Erythroblast (primary cell): ENCODE measurements around the gene SIK2.
A peak's percentile ranks its signal among the peaks of the same experiment; 100 is the strongest.

Experiments
- DNase-seq, 2 experiments: peaks; one replicate each; lab custom pipeline; 2025; lab: John Stamatoyannopoulos, UW
- GATA1 ChIP-seq: IDR thresholded peaks from 2 replicates; pipeline ENCODE4 v1.6.1; 2011; ENCODE audit warnings: low read depth, mild to moderate bottlenecking, control low read depth, low read length, moderate library complexity
- POLR2A ChIP-seq: IDR thresholded peaks from 2 replicates; pipeline ENCODE4 v1.6.1; 2011; ENCODE audit warnings: mild to moderate bottlenecking, low read length

SIK2 gene

DNA sequence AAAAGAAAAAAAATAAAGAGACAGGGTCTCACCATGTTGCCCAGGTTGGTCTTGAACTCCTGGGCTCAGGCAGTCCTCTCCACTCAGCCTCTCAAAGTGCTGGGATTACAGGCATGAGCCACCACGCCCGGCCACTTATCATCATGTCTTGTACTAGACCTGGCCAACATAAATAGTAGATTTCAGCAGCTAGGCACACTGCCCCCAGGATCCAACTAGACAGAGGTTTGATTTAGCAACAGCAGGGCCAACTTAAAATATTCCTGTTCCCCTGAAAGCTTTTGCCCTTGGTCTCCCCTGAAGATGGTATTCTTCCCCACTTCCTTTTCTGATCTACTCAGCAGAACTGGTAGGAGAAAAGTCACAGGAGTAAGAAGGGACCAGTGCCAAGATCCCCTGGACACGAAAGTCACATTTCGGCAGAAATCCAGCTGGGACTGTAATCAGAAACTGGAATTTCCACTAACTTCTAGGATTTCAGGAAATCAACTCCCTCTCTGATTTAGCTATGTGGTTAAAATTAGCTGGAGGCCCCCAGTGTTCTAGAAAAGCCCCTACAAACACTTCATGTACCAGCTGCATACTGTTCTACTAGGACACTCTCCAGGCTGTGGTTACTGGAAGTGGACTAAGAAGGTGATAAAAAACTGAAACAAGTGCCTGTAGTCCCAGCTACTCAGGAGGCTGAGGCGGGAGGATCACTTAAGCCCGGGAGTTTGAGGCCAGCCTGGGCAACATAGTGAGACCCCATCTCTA, 172.9 kb downstream of the SIK2 start:
- TF ChIP-seq POLR2A (no peak), GATA1 (no peak)
- no peak for DNase-seq

DNA sequence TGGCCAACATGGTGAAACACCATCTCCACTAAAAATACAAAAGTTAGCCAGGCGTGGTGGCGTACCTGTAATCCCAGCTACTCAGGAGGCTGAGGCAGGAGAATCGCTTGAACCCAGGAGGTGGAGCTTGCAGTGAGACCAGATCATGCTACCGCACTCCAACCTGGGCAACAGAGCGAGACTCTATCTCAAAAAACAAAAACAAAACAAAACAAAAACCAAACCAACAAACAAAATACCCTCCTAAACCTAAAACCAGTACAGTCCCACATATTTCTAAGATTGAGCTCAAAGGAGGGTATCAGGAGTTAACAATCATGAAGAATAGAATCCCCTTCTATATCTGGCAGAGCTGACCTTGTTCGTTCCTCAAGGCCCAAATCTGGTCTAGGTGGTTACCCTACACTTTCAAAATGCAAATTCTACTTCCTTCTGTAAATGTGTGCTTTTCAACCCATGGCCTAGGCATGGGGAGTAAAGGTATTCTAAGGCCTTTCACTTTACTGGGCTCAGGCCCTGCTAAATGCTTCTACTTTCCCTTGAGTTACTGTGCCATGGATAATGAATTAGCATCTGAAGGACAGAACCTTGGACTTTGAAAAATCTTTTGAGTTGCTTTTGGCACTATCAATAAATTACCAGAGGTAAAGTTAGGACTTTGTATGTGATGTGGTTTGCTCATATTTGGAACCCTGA, 174.3 kb downstream of the SIK2 start:
- DNase-seq, result no peak
- no peak for TF ChIP-seq POLR2A
- no peak for TF ChIP-seq GATA1

- DNase-seq, result peak; percentile 80 to 85
- TF ChIP-seq GATA1 (no peak), POLR2A (no peak)
These were observed 175.1 kb downstream of the SIK2 start for GRCh38 chr11:111777094-111778046.

GRCh38 chr11:111778047-111778558, 175.9 kb downstream of the SIK2 start:
- no peak for DNase-seq
- no peak for TF ChIP-seq GATA1
- TF ChIP-seq POLR2A, result no peak

GRCh38 chr11:111779118-111779517, 176.9 kb downstream of the SIK2 start:
- TF ChIP-seq GATA1 (no peak), POLR2A (no peak)
- DNase-seq, result no peak
